Kidney (tissue), 14 donors: Measurements from ENCODE around the gene QRFP. TPM values are rescaled to one million over a fixed set of nuclear protein-coding genes. Genes with fewer than 3 reads are reported as not detected.

ENCODE experiments used
- DNase-seq, 5 donors: peaks; one replicate each; pipeline ENCODE4 v3.0.0-alpha.2; 2013 to 2020
- FAIRE-seq: peaks from 2 replicates; lab custom pipeline; 2012; peaks lifted over from hg19 to GRCh38; lab: Jason Lieb, UNC
- H3K27ac ChIP-seq, 2 donors: one replicate each; pipeline ENCODE4 v1.7.0; 2013; ENCODE audit warnings: low read depth in 2 of 2, low read length in 2 of 2, inconsistent platforms in 1 of 2
- H3K27me3 ChIP-seq: one replicate; pipeline ENCODE4 v1.7.1; 2013; ENCODE audit warnings: low read length, inconsistent platforms; ENCODE audit not compliant: control insufficient read depth, insufficient read depth
- H3K36me3 ChIP-seq, 3 donors: one replicate each; pipeline versions ENCODE4 v1.7.0 to v1.7.1; 2013; ENCODE audit warnings: low read length in 3 of 3, control low read depth in 1 of 3, inconsistent platforms in 1 of 3; ENCODE audit not compliant: insufficient read depth in 3 of 3, control insufficient read depth in 2 of 3
- H3K4me1 ChIP-seq, 3 donors: one replicate each; pipeline versions ENCODE4 v1.7.0 to v1.7.1; 2013; ENCODE audit warnings: low read length in 3 of 3, inconsistent platforms in 1 of 3, low read depth in 1 of 3; ENCODE audit not compliant: control insufficient read depth in 2 of 3, insufficient read depth in 2 of 3
- H3K4me3 ChIP-seq, 3 donors: one replicate each; pipeline versions ENCODE4 v1.7.0 to v1.8.1; 2013; ENCODE audit warnings: low read length in 3 of 3, control low read depth in 1 of 3, inconsistent platforms in 1 of 3
- H3K9ac ChIP-seq, 3 donors: one replicate each; pipeline versions ENCODE4 v1.7.0 to v1.7.1; 2013; ENCODE audit warnings: low read length in 3 of 3, control low read depth in 1 of 3, inconsistent platforms in 1 of 3
- H3K9me3 ChIP-seq, 3 donors: one replicate each; pipeline versions ENCODE4 v1.7.0 to v1.7.1; 2013; ENCODE audit warnings: low read length in 3 of 3, control low read depth in 1 of 3, inconsistent platforms in 1 of 3; ENCODE audit not compliant: control insufficient read depth in 2 of 3, insufficient read depth in 1 of 3
- CTCF ChIP-seq: IDR thresholded peaks from 3 replicates; pipeline ENCODE4 v1.5.1; 2012; ENCODE audit warnings: mild to moderate bottlenecking, moderate library complexity, borderline replicate concordance; ENCODE audit not compliant: insufficient read depth; ENCODE audit errors: extremely low read depth
- intact Hi-C: fragments of 100-400 bp; cut with DNase I; formaldehyde crosslinking; loops from one replicate; pipeline ENCODE4 v1.11.1; 2022
- polyA plus RNA-seq: library from polyadenylated mRNA; stranded (reverse); fragments of 350-450 nt; fragmentation: Illumina TruSeq; extraction: RNeasy Lipid Tissue Mini Kit (QIAGEN cat#74804); gene quantifications from one replicate; pipeline ENCODE4 v1.2.3, GENCODE V29; 2014; ENCODE audit warnings: low read depth, low replicate concordance; ENCODE audit not compliant: insufficient read depth
- total RNA-seq: library from RNA; stranded (reverse); fragmentation: NEBNext Ultra II Directional; extraction: Animal tissue kit (Norgen Biotek cat#: 25700); gene quantifications from one replicate; pipeline ENCODE4 v1.2.1, GENCODE V29; 2021
- donor health status: control.
- donor health status: control.
- donor health status: control.
- donor health status: control.
- donor health status: control.
- donor health status: DM: yes; HTN: yes; CAD: no.
- donor health status: Normal renal cell carcinoma (clear cell type).

Gene QRFP
- total and polyA plus RNA-seq, 2 donors from 2014 or later: not detected

- FAIRE-seq (no peak), DNase-seq (peak in 1 of 5 donors; percentile 41)
- intact Hi-C loops: no loop called here
- Histone ChIP-seq H3K27me3 (no peaks in the 10 kb centered on the region), H3K27ac (no peak overlapping the region), H3K36me3 (peaks cover 7 to 60% (median 42%) of the 10 kb centered on the region in 3 donors), H3K9me3 (no peaks in the 10 kb centered on the region), H3K9ac (no peak overlapping the region), H3K4me3 (no peak overlapping the region), H3K4me1 (no peaks in the 10 kb centered on the region)
- TF ChIP-seq CTCF: no peak
Measured at GRCh38 chr9:130880599-130881220, 15.9 kb downstream of the QRFP start.

GRCh38 chr9:130879863-130880411, 16.7 kb downstream of the QRFP start:
- intact Hi-C loops: no loop called here
- H3K36me3 ChIP-seq: peaks cover 7 to 58% (median 41%) of the 10 kb centered on the region in 3 donors
- H3K9me3 ChIP-seq: no peaks in the 10 kb centered on the region
- no peak overlapping the region for H3K4me3 ChIP-seq
- no peak for DNase-seq
- H3K27me3 ChIP-seq: no peaks in the 10 kb centered on the region
- H3K4me1 ChIP-seq: no peaks in the 10 kb centered on the region
- H3K27ac ChIP-seq: no peak overlapping the region
- FAIRE-seq: no peak
- no peak overlapping the region for H3K9ac ChIP-seq
- TF ChIP-seq CTCF: no peak

GRCh38 chr9:130878295-130878694, 18.3 kb downstream of the QRFP start:
- no peak for TF ChIP-seq CTCF
- Histone ChIP-seq H3K9ac (no peak overlapping the region), H3K4me1 (peaks cover 0 to 14% (median 3%) of the 10 kb centered on the region in 3 donors), H3K4me3 (no peak overlapping the region), H3K36me3 (peaks cover 5 to 62% (median 44%) of the 10 kb centered on the region in 3 donors), H3K9me3 (no peaks in the 10 kb centered on the region), H3K27ac (no peak overlapping the region), H3K27me3 (no peaks in the 10 kb centered on the region)
- intact Hi-C loops: no loop called here
- DNase-seq (no peak), FAIRE-seq (no peak)
